Effector CD4-positive, alpha-beta T cell (primary cell): Measurements from ENCODE around the gene RHCE.
A peak's percentile ranks its signal among the peaks of the same experiment; 100 is the strongest.
"Not testable (repeated sequence)": the region's sequence is repeated elsewhere in the genome, so short reads cannot be mapped to it uniquely, and the experiment has no call there.

Source experiments
- DNase-seq: peaks from one replicate; pipeline ENCODE4 v3.0.0-alpha.2; 2020

The RHCE gene

GRCh38 chr1:25432749-25433388, 12.2 kb upstream of the RHCE start:
- DNase-seq = no peak

DNA sequence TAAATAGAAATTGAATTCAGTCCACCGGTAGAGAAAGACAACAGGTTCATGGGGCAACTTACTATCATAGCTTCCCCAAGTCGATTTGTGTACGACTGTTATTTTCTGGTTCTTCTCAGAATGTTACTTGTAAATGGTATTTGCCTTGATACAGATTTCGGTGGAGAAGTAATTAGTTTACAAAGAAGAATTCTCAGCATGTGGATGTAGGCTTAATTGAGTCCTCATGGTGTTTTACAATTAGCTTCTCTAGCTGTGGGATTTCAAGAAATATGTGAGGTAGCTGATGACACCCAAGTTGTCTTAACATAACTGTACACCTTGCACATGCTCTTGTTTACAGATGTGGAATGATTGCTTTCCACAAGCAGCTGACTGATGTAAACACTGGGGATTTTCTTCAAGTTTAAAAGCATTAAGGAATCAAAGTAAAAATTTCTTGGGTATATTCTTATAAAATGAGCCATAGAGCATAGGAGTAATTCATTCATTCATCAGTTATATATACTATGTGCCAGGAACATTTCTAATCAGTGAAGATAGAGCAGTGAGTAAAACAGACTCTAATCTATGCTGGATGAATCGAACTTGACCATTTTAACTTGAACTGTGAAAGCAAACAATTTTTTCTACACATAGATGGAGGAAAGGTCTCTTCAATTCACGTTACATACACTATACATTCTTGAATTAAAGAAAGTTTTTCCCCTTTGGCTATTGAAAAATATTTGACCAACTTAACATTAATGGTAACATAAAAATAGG, 11.5 kb upstream of the RHCE start:
- DNase-seq = no peak

- DNase-seq = peak; percentile 68
Measured at GRCh38 chr1:25430967-25431881, 10.6 kb upstream of the RHCE start.

- peak; percentile 95 for DNase-seq
Measured at GRCh38 chr1:25430073-25430966, 9.7 kb upstream of the RHCE start, which contains the start of gene MACO1. Gene MACO1 (plus strand): TSS chr1:25430897. CDS start chr1:25431099, 202 bp downstream.

DNA sequence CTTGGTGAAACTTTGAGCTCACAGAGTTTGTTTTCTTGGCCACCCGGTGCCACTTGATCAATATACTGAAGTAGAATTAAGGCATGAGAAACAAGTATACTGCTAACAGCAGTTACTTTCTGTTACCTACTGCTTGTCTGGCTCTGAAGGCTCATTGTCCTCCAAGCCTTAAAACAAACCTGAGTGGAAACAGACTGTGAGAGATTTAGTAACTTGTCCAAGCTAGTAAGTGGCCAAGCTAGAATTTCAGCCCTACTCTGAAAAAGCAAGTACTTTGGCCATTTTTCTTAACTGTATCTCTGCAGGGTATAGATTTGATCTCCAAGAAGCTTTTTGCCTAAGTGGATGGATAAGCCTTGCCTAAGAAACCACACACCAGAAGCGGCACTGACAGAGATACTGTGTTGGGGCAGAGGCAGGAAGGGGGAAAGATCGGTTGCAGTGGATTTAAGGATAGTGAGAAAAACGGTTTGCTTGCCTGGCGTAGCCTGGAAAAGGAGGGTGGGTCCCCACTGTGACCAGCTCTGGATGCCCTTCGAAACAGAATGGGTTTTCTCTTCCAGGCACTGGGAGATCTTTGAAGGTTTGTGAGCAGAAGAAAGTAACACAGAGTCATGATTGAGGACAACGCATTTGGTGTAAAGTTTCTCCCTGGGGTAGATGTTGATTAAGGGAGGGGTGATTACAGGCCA, 8.0 kb upstream of the RHCE start:
- DNase-seq = no peak

DNA sequence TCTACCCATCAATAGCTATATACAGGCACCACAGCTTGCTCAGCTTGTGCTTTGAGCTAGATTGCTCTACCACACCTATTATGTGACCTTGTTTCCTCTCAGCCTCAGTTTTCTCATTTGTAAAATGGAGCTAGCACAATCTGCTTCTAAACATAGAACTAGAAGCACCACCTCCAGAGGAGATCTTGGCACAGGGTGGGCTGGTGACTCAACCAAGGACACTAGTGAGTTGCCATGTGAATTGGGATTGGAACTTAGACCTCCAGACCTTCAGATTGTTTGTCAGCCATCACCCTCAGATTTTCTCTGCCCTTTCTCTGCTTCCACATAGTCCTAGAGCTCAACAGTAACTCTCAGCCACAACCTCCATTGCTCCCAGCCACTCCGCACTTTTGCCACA, 7.1 kb upstream of the RHCE start:
- DNase-seq = no peak

DNA sequence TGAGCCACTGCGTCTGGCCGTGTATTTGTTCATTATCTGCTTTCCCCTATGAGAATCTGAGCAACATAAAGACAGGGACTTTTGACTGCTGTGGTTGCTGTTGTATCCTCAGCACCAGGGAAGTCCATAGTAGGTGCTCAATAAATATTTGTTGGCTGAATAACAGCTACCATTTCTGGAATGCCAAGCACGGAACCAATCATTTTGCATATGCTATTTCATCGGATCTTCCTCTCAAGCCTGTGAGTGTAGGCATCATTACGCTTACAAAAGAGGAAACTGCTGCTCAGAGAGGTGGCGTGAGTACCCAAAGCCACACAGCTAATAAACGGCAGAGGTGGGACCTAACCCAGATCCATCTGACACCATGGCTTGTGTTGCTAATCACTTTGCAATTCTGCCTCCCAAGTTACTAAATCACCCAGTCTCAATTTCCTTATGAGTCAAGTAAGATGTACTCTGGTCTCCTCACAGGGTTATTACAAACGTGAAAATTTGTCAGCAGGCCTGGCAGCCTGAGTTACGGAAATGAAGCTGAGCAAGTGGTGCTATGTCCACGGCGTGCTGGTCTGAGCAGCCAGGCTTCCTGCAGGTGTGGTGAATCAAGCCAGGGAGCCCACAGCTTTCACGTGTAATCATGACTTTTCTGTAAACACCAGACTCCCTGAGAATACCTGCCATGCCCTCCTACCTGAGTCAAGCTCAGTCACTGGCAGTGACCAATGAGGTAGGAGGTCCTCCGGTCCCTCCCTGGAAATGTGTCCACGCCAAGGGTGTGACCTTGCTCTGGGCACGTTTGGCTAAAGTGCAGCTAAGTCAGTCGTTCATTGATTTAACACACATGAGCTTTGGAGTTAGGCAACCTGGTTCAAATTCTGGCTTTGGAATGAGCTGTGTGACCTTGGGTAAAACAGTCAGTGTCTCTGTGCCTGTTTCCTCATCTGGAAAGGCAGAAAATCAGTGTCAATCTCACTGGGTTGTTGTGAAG, 4.8 kb upstream of the RHCE start:
- DNase-seq = no peak

DNA sequence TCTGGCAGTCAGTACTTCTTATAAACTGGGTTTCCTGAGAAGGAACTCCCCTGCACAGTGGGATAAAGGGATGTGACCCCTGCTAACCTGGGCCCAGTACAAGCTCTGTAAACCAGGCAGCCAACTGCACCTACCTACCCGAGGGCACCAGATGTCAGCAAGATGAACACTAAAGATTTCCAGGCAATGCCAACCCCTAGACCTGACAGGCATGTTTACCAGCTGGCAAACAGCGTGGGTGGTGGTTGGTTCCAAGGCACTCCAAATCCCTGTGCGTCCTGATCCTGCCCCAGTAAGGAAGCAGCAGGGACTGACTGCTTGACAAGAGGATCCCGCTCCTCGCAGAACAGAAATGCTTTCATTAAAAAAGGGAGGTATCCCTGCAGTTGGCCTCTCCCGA, 2.6 kb upstream of the RHCE start:
- not testable (repeated sequence) for DNase-seq

GRCh38 chr1:25419339-25419738, 1.3 kb downstream of the RHCE start:
- not testable (repeated sequence) for DNase-seq

- DNase-seq = not testable (repeated sequence)
Measured at GRCh38 chr1:25417280-25417679, 3.3 kb downstream of the RHCE start.

DNA sequence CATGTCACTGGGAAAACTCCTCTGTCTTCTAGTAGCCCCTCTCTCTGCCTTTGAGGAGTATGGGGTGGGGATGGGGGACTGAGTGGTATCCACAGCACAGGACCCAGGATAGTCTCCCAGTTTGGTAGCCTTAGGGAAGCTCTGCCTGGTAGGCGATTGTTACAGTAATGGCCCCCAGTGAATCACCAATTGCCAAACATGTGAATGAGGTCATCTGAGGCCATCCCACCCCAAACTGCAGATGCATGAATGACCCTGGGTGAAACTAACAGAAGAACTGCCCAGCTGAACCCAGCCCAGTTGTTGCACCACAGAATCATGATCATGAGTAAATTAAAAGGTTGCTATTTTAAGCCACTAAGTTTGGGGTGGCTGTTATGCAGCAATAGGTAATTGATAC, 6.0 kb downstream of the RHCE start:
- not testable (repeated sequence) for DNase-seq

DNA sequence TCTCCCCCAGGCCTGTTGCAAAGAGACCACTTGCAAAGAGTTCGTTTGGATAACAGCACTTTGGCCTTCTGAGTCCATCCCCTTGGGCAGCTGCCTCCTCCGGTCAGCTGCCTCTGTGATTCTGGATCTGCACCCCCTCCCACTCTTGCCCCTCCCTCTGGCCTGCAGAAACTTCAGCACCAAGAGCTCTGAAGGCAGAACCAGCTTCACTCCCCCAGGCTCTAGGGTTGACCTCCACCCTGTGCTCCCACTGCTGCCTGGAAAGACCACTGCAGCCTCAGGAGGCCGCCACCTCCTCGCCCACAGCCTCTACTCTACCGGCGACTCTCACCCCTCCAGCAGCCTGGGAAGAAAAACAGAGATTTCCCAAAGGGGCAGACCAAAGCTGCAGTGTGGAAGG, 6.5 kb downstream of the RHCE start:
- not testable (repeated sequence) for DNase-seq

DNA sequence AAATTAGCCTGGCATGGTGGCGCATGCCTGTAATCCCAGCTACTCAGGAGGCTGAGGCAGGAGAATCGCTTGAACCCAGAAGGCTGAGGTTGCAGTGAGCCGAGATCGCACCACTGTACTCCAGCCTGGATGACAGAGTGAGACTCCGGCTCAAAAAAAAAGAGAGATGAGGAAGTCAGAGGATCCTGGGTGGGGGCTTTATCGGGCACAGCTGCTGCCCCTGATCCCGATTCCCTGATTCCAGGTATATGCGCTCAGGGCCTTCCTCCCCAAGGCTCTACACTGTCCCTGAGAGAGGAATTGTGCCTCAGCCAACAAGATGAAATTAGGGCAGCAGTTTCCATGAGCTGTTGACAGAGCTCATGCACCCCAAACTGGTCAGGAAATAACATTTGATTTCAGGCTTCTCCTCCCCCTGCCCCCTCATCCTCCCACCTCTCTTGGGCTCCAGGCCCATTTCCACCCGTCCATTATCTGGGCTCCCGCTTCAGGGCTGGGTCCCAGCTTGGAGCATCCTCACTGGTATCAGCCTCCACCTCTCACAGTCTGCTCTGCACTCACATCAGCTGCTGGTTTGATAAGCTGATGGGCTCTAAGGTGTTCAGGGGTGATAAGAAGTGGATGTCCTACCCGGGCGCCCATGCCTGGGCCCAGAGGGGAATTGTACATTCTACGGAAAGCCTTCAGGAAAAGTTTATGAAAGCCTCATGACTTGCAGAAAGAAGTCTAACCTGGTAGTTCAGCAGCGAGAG, 7.6 kb downstream of the RHCE start:
- not testable (repeated sequence) for DNase-seq

GRCh38 chr1:25409641-25410427, 10.8 kb downstream of the RHCE start:
- DNase-seq = not testable (repeated sequence)

DNA sequence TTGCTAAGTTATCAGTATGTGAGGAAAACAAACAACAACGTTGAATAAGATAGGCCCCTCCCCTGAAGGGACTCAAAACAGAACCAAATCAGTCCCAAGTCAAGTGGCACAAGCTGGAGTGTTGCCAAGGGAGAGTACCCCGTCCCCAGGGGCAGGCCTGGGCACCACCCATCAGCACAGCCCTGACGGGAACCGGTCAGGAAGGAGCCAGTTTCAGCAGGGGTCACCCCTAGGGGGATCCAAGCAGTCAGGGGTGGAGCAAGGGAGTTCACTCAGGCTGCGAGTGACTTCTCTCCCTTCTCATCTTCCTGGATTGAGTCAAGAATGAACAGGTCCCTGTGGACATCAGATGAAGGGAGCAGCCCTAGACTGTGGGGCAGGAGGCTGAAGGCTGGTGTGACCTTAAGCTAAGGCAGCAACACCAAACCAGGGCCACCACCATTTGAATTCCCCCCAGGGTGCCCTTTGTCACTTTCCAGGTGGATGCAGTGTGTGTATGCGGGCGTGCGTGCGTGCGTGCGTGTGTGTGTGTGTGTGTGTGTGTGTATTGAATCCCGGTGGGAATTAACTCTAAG, 14.8 kb downstream of the RHCE start:
- DNase-seq = not testable (repeated sequence)

DNA sequence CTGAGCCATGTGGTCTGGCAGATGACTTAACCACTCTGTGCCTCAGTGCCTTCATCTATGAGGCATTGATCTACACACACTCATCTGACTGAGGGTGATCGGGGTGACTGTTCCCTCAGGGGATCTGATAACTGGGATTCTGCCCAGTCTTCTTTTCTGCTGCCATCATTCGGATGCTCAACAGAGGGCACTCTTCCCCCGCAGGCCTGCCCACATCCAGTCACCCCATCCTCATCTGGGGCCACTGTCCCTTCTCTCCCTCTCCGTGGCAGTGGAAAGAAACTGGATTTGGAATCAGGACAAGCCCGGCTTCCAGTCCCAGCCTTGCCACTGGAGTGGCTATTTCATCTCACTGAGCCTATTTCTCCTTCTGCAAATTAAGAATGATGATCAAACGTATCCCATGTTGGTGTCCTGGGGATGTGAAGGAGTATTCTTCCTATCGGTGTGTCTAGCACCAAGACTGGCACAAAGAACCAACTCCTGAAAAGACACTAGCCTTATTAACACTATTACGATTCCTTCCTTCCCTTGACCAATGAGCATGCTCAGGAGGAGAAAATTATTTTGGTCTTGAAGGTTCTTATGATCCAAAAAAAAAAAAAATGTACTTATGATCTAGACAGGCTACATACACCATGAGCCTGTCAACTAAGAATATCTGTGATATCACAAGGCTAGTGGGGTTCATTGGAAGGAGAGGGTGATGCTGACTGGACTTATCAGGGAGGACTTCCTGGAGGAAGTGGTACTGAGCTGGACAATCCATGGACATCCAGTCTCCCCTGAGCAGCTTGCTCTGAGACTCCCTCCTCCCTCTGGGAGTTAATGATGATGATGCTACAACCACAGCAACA, 17.4 kb downstream of the RHCE start:
- not testable (repeated sequence) for DNase-seq

GRCh38 chr1:25398079-25398478, 22.5 kb downstream of the RHCE start:
- DNase-seq = not testable (repeated sequence)
